GOT3 (cell line): ENCODE results near the gene MUCL3.
"Not testable (repeated sequence)": the region's sequence is repeated elsewhere in the genome, so short reads cannot be mapped to it uniquely, and the experiment has no call there.

ENCODE experiments used
- DNase-seq: peaks from one replicate; lab custom pipeline; 2025; ENCODE audit warnings: mixed read lengths; lab: John Stamatoyannopoulos, UW

The MUCL3 gene

GRCh38 chr6:30939473-30939872, 1.3 kb upstream of the MUCL3 start:
- no peak for DNase-seq

GRCh38 chr6:30942338-30943060, 1.7 kb downstream of the MUCL3 start:
- no peak for DNase-seq

- no peak for DNase-seq
Observed at GRCh38 chr6:30944051-30944450, 3.3 kb downstream of the MUCL3 start.

DNA sequence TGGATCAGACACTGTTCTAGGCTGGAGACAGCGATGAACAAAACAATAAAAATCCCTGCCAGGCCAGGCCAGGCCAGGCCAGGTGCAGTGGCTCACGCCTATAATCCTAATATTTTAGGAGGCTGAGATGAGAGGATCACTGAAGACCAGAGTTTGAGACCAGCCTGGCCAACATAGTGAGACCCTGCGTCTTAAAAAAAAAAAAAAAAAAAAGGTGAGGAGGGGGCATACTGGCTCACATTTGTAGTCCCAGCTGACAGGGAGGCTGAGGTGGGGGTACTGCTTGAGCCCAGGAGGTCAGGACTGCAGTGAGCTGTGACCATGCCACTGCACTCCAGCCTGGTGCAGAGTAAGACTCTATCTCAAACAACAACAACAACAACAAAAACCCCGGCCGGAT, 4.5 kb downstream of the MUCL3 start:
- DNase-seq, result no peak

DNA sequence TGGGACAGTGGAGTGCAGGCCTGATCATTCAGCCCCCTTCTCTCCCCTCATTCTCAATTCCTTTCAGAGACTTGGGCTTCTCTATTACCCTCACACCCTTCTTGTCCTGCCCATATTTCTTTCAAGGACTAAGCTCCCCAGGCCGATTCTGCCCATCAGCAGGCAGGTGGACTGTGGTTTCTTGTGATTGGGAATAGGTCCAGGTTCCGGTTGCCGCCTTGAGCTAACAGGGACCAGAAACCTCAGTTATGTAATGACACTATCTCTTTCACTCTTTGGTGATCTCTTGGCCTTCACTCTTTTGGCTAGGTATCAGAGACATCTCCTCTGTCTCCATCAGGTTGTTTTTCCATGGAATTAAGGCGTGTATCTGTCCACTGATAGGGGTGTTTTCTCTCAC, 6.5 kb downstream of the MUCL3 start:
- DNase-seq, result no peak

DNA sequence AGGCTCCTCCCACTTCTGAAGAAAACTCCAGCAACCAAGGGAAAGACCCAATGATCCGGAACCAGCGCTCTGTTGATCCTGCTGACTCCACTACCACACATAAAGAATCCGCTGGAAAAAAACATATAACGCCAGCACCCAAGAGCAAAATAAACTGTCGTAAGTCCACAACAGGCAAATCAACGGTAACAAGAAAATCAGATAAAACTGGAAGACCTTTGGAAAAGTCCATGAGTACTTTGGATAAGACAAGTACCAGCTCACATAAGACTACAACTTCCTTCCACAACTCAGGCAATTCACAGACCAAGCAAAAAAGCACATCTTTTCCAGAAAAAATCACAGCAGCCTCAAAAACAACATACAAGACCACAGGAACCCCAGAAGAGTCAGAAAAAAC, 8.0 kb downstream of the MUCL3 start:
- DNase-seq, result no peak

DNA sequence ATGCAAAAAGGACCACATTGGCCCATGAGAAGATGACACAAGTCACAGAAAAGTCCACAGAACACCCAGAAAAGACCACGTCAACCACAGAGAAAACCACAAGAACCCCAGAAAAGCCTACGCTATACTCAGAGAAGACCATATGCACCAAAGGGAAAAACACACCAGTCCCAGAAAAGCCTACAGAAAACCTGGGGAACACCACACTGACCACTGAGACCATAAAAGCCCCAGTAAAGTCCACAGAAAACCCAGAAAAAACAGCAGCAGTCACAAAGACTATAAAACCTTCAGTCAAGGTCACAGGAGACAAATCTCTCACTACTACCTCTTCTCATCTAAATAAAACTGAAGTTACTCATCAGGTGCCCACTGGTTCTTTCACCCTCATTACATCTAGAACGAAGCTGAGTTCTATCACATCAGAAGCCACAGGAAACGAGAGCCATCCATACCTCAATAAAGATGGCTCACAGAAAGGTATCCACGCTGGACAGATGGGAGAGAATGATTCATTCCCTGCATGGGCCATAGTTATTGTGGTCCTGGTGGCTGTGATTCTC, 11.2 kb downstream of the MUCL3 start:
- no peak for DNase-seq

GRCh38 chr6:30954631-30955366, 14.0 kb downstream of the MUCL3 start:
- no peak for DNase-seq

DNA sequence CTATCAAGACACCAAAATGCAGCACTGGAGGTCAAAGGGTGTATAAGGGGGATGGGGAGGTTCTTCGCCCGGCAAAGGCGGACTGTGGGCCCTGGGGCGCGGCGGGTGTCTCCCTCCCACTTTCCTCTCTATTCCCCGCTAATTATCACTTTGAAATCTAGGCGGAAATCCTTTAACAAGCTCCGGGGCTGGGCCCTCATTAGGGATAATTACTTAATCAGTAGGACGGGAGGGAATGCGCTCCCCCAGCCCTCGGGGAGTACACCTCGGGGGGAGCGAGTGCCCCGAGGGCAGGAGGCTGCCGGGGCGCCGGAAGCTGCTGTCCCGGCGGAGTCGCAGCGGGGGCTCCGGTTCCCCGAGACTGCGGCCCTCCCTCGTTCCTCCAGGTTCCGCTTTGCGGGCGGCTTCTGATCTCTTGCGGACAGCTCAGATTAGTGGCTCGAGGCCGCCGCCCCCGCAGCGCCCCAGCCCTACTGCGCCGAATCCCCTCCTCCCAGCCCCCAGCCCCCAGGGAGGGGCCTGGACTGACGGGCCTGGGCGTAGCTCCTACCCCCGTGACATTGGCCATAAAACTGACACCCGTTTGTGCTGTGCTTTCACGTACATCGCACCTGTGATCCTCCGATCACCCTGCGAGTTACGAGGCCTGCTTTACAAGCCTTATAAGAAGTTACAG, 14.7 kb downstream of the MUCL3 start:
- DNase-seq, result no peak

DNA sequence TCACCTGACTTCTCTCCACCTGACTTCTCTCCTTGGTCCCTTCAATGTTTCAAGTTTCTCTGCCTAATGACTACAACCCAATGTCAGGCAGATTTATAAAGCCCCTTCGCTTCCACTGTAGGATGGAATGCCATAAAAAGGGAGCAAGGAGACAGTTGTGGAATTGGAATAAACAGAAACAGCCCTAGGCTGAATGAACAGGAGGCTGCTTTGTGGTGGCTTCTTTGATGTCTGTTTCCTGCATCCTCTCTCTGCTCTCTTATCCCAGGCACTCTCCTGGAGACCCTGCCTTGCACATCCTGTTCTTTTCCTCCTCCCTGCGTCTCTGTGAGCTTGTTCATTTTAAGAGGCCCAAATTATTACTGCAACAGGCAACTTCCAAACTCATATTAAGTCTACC, 16.9 kb downstream of the MUCL3 start:
- no peak for DNase-seq

- no peak for DNase-seq
Observed at GRCh38 chr6:30960907-30961673, 20.3 kb downstream of the MUCL3 start.

GRCh38 chr6:30962716-30963115, 21.9 kb downstream of the MUCL3 start:
- no peak for DNase-seq

DNA sequence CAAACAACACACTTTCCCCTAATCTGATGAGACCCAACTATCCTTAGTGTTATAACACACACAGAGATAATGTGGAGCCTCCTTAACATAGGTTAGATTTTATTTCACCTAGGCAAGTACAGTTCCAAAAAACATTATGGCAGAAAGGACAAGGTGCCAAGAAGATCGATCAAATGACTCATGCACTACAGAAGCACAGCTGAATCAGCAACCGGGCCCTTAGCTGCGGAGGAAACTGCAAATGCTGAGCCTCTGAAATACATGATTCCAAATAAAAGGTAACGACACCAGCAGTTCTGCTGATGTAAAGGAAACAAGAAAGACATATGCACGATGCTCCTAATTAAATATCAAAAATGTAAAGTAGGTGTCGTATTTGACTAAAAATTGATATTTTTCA, 22.9 kb downstream of the MUCL3 start:
- DNase-seq, result no peak

- no peak for DNase-seq
Observed at GRCh38 chr6:30964075-30964474, 23.3 kb downstream of the MUCL3 start.

GRCh38 chr6:30965140-30965601, 24.4 kb downstream of the MUCL3 start:
- no peak for DNase-seq

DNA sequence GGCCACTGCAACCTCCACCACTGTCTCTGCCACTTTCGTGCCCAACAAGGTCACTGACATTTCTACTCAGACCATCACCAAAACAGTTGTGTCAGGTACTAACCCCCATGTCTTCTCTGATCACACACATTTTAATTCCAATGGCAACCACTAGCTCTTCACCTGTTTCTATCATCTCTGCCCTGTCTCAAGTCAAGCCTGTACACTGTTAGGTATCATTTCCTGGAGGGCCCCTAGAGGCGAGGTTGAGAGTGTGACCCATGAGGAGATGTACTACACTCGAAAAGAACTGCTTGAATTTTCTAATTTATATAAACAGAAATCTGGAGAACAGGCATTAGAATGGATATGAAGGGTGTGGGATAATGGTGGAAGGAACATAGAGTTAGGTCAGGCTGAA, 25.4 kb downstream of the MUCL3 start:
- DNase-seq, result no peak

GRCh38 chr6:30969171-30969570, 28.4 kb downstream of the MUCL3 start:
- DNase-seq, result not testable (repeated sequence)

- no peak for DNase-seq
Observed at GRCh38 chr6:30970946-30971345, 30.2 kb downstream of the MUCL3 start.

- no peak for DNase-seq
Observed at GRCh38 chr6:30972816-30973215, 32.0 kb downstream of the MUCL3 start.

GRCh38 chr6:30974490-30975252, 33.9 kb downstream of the MUCL3 start:
- DNase-seq, result no peak

DNA sequence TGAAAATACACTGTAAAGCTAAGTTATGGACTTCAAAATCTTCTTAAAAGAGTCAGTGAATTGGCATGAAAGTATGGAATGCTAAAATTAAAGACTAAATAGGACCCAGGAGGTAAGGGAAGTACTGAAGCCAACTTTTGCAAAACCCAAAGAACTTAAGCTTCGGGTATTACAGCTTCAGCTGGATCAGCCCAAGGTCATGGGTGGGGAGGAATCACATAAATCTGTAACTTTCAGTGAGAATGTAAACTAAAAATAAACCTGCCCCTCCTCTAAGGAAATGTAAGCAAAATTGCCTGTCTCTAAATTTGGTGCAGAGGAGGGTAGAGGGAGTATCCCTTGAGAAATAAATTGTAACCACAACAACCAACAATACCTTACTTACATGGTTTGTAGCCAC, 38.4 kb downstream of the MUCL3 start:
- no peak for DNase-seq
